ENCODE measurements around the gene SHISAL1. TPM values are rescaled to one million over a fixed set of nuclear protein-coding genes. Genes with fewer than 3 reads are reported as not detected.

SHISAL1 gene
- total RNA-seq, 2 experiments from 2014 or later: not detected

DNA sequence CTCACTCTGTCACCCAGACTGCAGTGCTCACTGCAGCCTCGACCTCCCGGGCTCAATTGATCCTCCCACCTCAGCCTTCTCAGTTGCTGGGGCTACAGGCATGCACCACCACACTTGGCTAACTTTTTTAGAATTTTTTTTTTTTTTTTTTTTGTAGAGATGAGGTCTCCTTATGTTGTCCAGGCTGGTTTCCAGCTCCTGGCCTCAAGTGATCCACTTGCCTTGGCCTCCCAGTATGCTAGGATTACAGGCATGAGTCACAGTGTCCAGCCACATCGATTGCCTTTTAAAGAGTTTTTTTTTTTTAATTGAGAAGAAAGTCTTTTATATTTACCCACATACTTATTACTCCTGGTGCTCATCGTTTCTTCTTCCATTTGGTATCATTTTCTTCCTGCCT, 102.0 kb downstream of the SHISAL1 start:
- H3K9me3 Mint-ChIP-seq: peaks cover 5% of the 10 kb centered on the region
- peaks cover 8% of the 10 kb centered on the region for H3K4me1 Mint-ChIP-seq
- ATAC-seq (ENCODE audit: low read depth) (no peak), DNase-seq (no peak)
- no peaks in the 10 kb centered on the region for H3K27me3 Mint-ChIP-seq
- H3K36me3 Mint-ChIP-seq: peaks cover 22% of the 10 kb centered on the region
- no peak overlapping the region for H3K27ac Mint-ChIP-seq
- H3K4me3 Mint-ChIP-seq: no peak overlapping the region
- POLR2A ChIA-PET: interaction anchor here (0.7 kb wide), 1 partner anchor 186 kb away, joined by 3 read pairs; no protein-coding TSS in a partner anchor

DNA sequence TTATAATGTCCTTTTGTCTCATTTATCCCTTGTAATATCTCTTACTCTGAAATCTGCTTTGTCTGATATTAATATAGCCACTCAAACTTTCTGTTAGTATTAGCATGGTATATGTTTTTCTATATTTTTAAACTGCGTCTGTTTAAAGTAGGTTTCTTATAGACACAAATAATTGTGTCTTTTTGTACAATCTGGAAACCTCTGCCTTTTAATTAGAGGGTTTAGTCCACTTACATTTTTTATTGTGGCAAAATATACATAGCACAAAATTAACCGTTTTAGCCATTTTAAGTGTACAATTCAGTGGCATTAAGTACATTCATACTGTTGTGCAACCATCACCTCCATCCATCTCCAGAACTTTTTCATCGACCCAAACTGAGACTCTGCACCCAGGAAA, 103.4 kb downstream of the SHISAL1 start:
- POLR2A ChIA-PET: no interaction called here
- H3K4me1 Mint-ChIP-seq: peaks cover 8% of the 10 kb centered on the region
- no peaks in the 10 kb centered on the region for H3K27me3 Mint-ChIP-seq
- no peak overlapping the region for H3K4me3 Mint-ChIP-seq
- no peak for ATAC-seq (ENCODE audit: low read depth)
- DNase-seq: no peak
- peaks cover 5% of the 10 kb centered on the region for H3K9me3 Mint-ChIP-seq
- H3K27ac Mint-ChIP-seq: no peak overlapping the region
- H3K36me3 Mint-ChIP-seq: peaks cover 24% of the 10 kb centered on the region

DNA sequence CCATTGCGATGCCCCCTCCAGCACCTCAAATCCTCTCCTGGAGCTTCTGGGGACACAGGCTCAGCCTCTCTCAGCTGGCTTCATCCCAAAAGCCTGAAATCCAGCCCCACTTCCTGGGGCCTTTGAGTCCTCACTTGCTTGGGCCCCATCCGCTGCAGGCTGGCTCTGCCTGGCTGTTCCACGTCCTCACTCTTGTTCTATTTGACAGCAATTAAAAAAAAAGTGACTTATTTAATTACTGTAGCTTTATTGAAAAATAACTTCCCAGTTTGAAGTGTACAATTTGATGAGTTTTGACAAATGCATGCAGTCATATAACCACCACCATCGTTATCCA, 104.8 kb downstream of the SHISAL1 start:
- POLR2A ChIA-PET: interaction anchor here (0.8 to 1.4 kb wide), 3 partner anchors 20 to 28 kb away, joined by 3 to 4 read pairs (median 3); partner anchors contain the start of gene PARVG
- H3K4me3 Mint-ChIP-seq: no peak overlapping the region
- H3K27me3 Mint-ChIP-seq: no peaks in the 10 kb centered on the region
- peaks cover 10% of the 10 kb centered on the region for H3K4me1 Mint-ChIP-seq
- DNase-seq: no peak
- no peak overlapping the region for H3K27ac Mint-ChIP-seq
- no peak for ATAC-seq (ENCODE audit: low read depth)
- peaks cover 25% of the 10 kb centered on the region for H3K36me3 Mint-ChIP-seq
- peaks cover 5% of the 10 kb centered on the region for H3K9me3 Mint-ChIP-seq

DNA sequence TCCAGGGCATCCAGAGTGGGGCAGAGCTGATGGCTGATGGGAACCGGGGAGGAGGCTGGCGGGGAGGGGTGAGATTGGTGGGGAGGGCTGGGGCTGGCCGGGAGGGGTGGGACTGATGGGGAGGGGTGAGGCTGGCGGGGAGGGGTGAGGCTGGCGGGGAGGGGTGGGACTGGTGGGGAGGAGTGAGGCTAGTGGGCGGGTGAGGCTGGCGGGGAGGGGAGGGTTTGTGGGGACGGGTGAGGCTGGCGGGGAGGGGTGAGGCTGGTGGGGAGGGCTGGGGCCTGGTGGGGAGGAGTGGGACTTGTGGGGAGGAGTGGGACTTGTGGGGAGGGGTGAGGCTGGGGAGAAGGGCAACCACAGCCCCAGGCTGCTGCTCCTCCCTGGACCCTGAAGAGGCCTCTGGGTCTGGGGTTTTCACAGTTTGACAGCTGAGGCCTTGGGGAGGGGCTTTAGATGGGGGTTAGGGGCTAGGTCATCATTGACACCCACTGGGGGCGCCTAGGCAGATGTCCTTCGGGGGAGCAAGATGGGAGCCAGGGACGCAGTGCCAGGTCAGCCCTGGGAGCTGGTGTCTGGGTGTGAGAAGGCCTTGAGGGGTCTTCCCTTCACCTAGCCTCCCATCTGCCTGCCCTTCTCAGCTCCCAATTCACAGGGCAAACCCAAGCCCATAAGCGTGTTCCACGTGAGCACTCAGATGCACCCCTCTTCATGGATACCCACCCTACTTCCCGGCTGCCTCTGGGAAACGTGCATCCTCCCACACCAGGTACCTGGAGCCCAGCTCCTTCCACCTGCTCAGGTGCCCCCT, 105.4 kb downstream of the SHISAL1 start:
- peak; percentile 28 for ATAC-seq (ENCODE audit: low read depth)

DNA sequence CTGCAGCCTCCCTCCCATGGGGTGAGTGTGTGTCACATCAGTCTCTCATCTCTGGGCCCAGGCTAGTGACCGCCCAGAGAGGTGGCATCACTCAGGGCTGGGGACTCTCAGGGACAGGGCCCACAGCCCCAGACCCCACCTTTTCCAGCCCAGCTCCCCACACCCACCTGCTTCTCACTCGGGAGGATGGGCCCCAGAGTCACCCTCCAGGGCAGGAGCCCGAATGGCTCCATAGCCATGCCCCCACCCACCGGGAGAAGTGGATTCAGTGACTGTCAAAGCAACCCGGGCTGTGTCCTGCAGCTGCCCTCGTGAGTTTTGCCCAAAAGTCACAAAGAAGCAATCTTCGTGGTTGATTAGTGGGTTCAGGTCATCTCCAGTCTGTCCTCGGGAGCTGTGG, 106.1 kb downstream of the SHISAL1 start:
- H3K36me3 Mint-ChIP-seq: peaks cover 34% of the 10 kb centered on the region
- H3K4me1 Mint-ChIP-seq: peaks cover 10% of the 10 kb centered on the region
- H3K9me3 Mint-ChIP-seq: peaks cover 5% of the 10 kb centered on the region
- DNase-seq: peak; percentile 7
- no peaks in the 10 kb centered on the region for H3K27me3 Mint-ChIP-seq
- no peak for ATAC-seq (ENCODE audit: low read depth)
- POLR2A ChIA-PET: interaction anchor here (1.4 kb wide), 1 partner anchor 26 kb away, joined by 4 read pairs; the partner anchor contains the start of gene PARVG
- no peak overlapping the region for H3K4me3 Mint-ChIP-seq
- no peak overlapping the region for H3K27ac Mint-ChIP-seq

More for the DNA sequence above, 105.4 kb downstream of the SHISAL1 start:
- Mint-ChIP-seq H3K4me3 (no peak overlapping the region), H3K27ac (no peak overlapping the region), H3K36me3 (peaks cover 31% of the 10 kb centered on the region), H3K9me3 (peaks cover 5% of the 10 kb centered on the region), H3K27me3 (no peaks in the 10 kb centered on the region), H3K4me1 (peaks cover 10% of the 10 kb centered on the region)
- POLR2A ChIA-PET: interaction anchor here (0.8 to 1.4 kb wide), 3 partner anchors 19 to 27 kb away, joined by 3 to 4 read pairs (median 3); partner anchors contain the start of gene PARVG
- DNase-seq: no peak

DNA sequence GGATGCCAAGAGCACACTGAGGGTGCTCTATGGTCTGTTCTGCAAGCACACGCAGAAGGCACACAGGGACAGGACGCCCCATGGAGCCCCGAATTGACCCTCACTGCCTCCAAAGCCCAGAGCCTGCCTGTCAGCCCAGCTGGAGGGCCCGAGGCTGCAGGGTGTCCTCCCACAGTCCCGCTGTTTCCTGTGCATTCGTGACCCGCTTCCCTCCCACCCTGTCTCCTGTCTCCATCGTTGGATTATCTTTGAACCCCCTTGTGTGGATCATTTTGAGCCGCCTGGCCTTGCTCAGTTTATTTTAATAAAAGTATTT, 106.5 kb downstream of the SHISAL1 start:
- Mint-ChIP-seq H3K27me3 (no peaks in the 10 kb centered on the region), H3K27ac (no peak overlapping the region), H3K4me1 (peaks cover 10% of the 10 kb centered on the region), H3K4me3 (no peak overlapping the region), H3K36me3 (peaks cover 34% of the 10 kb centered on the region), H3K9me3 (peaks cover 5% of the 10 kb centered on the region)
- POLR2A ChIA-PET: no interaction called here
- no peak for ATAC-seq (ENCODE audit: low read depth)
- DNase-seq: peak; percentile 15

DNA sequence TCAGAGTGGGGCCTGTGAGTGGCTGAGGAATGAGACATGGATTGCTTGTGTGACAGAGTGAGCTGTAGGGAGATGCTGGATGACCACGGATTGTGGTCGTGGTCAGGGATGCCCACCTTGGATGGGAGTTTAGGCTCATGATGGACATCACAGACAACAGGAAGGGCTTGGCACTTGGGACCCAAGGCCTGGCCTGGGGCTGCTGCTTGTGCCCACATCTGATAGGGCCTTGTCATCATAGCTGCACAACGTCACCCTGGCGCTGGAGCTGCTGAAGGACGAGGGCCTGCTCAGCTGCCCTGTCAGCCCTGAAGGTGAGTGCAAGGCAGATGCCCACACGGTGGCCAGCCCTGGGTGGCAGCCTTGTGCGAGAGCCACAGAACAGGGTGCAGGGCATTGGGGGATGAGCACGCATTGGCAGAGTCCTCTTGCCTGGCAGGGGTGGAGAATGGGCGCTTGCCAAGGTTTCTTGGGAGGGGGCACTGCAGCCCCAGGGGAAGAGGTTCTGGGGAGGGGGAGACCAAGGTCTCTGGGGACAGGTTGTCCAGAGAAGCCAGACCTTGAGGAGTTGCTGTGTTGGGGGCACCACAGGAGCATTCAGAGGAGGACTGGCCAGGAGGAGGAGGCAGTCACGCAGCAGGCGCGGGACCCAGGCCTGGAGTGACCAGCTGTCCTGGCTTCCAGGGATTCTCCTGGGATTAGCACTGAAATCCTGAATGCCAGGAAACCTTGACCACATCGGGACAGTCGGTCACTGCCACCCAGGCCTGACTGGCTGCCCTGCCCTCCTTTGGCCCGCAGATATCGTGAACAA, 107.0 kb downstream of the SHISAL1 start:
- Mint-ChIP-seq H3K27me3 (no peaks in the 10 kb centered on the region), H3K36me3 (peaks cover 36% of the 10 kb centered on the region), H3K4me3 (no peak overlapping the region), H3K27ac (no peak overlapping the region), H3K4me1 (peaks cover 14% of the 10 kb centered on the region), H3K9me3 (peaks cover 5% of the 10 kb centered on the region)
- POLR2A ChIA-PET: no interaction called here
- DNase-seq (peak; percentile 25), ATAC-seq (ENCODE audit: low read depth) (no peak)

DNA sequence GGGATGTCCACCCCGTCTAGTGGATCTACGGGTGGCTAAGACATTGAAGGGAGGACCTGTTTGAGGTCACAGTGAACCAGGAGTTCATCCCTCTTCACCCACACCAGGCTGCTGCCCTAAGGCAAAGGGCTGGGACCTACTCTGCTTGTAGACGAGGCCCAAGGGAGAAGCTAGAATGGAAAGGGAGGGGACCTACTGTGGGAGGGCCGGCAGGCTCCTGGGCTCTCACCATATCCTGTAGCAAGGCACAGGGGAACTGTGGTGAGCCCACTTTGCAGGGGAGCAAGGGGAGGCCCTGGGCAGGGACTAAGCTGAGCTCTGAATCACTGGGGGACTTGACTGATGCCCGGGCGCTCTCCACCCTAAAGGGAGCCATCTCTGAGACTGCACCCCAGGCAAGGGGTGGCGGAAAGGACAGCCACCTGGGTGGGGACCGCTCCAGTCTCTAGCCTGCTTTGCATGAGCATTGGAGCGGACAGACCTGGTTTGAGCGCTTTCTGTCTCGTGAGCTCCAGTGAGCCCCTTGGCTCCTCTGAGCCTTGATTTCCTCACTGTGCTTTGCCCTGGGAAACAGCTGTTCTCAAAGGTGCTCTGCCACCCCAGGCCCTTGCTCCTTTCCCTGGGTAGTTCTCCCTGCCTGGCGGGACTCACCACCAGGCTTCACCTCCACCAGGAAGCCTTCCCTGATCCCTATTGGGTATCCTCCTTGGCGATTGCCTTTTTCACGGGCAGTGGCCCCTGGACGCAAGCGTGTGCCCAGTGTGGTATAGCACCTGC, 107.8 kb downstream of the SHISAL1 start:
- H3K4me3 Mint-ChIP-seq: no peak overlapping the region
- H3K36me3 Mint-ChIP-seq: peaks cover 38% of the 10 kb centered on the region
- peaks cover 5% of the 10 kb centered on the region for H3K9me3 Mint-ChIP-seq
- no peaks in the 10 kb centered on the region for H3K27me3 Mint-ChIP-seq
- H3K4me1 Mint-ChIP-seq: peaks cover 18% of the 10 kb centered on the region
- DNase-seq: peak; percentile 23
- no peak for ATAC-seq (ENCODE audit: low read depth)
- H3K27ac Mint-ChIP-seq: no peak overlapping the region
- POLR2A ChIA-PET: no interaction called here

DNA sequence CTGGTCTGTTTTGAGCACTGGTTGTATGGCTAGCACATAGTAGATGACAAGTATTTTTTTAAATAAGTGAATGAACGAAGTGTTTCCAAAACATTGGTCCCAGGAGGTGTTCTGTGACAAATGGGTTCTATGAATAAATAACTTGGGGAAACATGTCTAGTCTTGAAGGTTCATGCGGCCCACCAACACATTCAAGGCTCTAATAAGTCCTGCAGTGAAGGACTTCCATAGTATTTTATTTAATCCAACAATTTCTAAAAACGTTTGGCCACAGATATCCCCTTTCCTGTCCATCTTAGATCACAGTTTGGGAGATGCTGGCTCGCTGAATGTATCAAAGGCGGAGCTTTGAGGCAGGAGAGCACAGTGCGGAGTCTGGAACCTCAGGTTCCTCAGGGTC, 109.5 kb downstream of the SHISAL1 start:
- Mint-ChIP-seq H3K4me3 (no peak overlapping the region), H3K27me3 (no peaks in the 10 kb centered on the region), H3K36me3 (peaks cover 39% of the 10 kb centered on the region), H3K9me3 (no peaks in the 10 kb centered on the region), H3K27ac (no peak overlapping the region), H3K4me1 (peaks cover 21% of the 10 kb centered on the region)
- ATAC-seq (ENCODE audit: low read depth) (no peak), DNase-seq (no peak)
- POLR2A ChIA-PET: no interaction called here

DNA sequence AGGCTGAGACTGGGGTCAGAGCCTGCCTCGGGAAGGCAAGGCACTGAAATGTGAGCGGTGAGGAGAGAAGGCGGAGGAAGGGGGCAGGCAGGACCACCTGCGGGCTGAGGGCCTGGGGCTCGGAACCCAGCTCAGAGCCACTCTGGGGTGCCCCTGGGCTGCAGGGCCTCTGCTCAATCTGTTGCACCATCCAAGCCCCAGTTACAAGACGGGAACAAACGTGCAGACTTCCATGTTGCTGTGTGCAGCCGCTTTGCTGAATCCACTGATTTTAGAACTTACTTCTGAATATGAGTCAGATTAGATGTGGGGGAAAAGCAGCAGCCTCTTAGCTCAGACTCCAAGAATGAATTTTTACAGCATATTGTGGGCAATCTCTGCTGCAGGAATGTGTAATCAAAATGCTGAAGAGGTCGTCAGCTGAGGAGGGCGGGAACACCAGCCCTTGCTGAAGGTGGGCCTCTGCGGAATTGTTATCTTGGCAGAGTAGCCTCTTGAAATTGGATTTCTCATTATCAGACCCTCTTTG, 110.4 kb downstream of the SHISAL1 start:
- ATAC-seq (ENCODE audit: low read depth) (no peak), DNase-seq (peak; percentile 11)
- POLR2A ChIA-PET: no interaction called here
- peaks cover 23% of the 10 kb centered on the region for H3K4me1 Mint-ChIP-seq
- no peaks in the 10 kb centered on the region for H3K9me3 Mint-ChIP-seq
- no peak overlapping the region for H3K27ac Mint-ChIP-seq
- no peak overlapping the region for H3K4me3 Mint-ChIP-seq
- no peaks in the 10 kb centered on the region for H3K27me3 Mint-ChIP-seq
- peaks cover 39% of the 10 kb centered on the region for H3K36me3 Mint-ChIP-seq

DNA sequence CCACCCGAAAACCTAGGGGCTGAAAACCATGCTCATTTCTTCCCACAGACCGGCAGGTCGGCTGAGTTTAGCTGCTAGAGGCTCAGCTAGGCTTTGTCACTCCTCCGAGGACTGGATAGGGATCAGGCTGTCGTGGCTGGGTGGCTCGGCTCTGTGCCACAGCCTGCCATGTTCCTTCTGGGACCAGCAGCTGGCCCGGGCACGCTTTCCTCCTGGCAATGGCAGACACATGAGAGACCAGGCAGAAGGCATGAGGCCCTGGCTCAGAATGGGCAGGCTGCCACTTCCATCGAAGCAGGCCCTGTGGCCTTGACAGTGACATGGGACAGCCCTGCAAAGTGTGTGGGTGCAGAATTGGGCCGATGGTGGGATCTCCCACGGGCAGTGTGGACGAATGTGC, 111.1 kb downstream of the SHISAL1 start:
- Mint-ChIP-seq H3K27me3 (no peaks in the 10 kb centered on the region), H3K27ac (no peak overlapping the region), H3K9me3 (no peaks in the 10 kb centered on the region), H3K36me3 (peaks cover 39% of the 10 kb centered on the region), H3K4me1 (peaks cover 23% of the 10 kb centered on the region), H3K4me3 (no peak overlapping the region)
- POLR2A ChIA-PET: no interaction called here
- peak; percentile 22 for DNase-seq
- no peak for ATAC-seq (ENCODE audit: low read depth)

DNA sequence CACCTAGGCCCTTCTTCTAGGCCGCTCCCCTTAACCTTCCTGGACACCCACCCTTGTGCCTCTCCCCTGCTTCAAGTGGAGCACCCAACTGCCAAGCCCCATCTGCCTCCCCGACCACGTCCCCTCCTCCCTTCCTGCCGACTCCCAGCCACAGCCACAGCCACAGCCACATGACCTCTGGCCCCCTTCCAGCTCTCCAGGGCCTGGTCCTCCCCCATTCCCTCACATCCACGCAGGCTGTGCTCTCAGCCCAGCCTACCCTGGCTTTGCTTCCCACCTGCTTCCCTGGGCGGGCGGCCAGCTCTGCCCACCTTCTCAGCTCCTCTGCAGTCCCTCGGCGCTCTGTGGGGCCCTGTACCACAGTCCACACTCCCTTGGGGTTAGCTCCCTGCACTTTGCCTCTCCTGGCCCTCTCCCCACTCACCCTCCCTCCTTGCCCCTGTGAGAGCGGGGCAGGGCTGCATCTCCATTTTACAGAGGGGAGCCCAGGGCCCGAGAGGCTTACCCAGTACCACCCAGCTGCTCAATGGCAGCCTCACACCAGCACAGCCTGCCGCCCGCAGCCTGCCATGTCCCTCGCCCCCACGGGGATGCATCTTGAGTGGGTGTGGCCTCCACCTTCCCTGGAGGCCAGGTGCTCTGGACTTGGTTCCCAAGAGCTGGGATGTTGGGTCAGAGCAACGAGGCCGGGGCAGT, 111.7 kb downstream of the SHISAL1 start:
- no peaks in the 10 kb centered on the region for H3K9me3 Mint-ChIP-seq
- DNase-seq (peak; percentile 29), ATAC-seq (ENCODE audit: low read depth) (no peak)
- H3K4me3 Mint-ChIP-seq: no peak overlapping the region
- POLR2A ChIA-PET: interaction anchor here (1.3 kb wide), 1 partner anchor 12 kb away, joined by 3 read pairs; no protein-coding TSS in a partner anchor
- H3K4me1 Mint-ChIP-seq: peaks cover 23% of the 10 kb centered on the region
- peaks cover 39% of the 10 kb centered on the region for H3K36me3 Mint-ChIP-seq
- peak overlapping the region; percentile 51 for H3K27ac Mint-ChIP-seq
- no peaks in the 10 kb centered on the region for H3K27me3 Mint-ChIP-seq

All from activated naive CD8-positive, alpha-beta T cell treated with anti-CD3 and anti-CD28 coated beads, Interleukin-2, amount 10 ng/mL, durations not matched to agents 7 days and 5 days (primary cell).